Activated T-cell treated with anti-CD3 and anti-CD28 coated beads, Interleukin-2, amount 50 U/mL, for 48 hours (primary cell): ENCODE data around the gene ADGRG1.

Source experiments
- DNase-seq, 2 experiments: peaks; one replicate each; pipeline ENCODE4 v3.0.0-alpha.2; 2020

ADGRG1 gene

GRCh38 chr16:57620335-57621231 is 7.8 kb upstream of the ADGRG1 start:
- no peak for DNase-seq

GRCh38 chr16:57621521-57622271 is 6.7 kb upstream of the ADGRG1 start:
- DNase-seq, result no peak

- DNase-seq, result no peak
Measured at GRCh38 chr16:57622361-57623250, 5.8 kb upstream of the ADGRG1 start.

- DNase-seq, result no peak
Measured at GRCh38 chr16:57623251-57624043, 5.0 kb upstream of the ADGRG1 start.

GRCh38 chr16:57624044-57624688 is 4.3 kb upstream of the ADGRG1 start:
- DNase-seq, result no peak

GRCh38 chr16:57624806-57625500 is 3.5 kb upstream of the ADGRG1 start:
- DNase-seq, result no peak

- DNase-seq, result no peak
Measured at GRCh38 chr16:57626420-57627170, 1.8 kb upstream of the ADGRG1 start.

- no peak for DNase-seq
Measured at GRCh38 chr16:57627184-57627871, 1.1 kb upstream of the ADGRG1 start.

- DNase-seq, result no peak
Measured at GRCh38 chr16:57628783-57629293, 408 bp downstream of the ADGRG1 start.

GRCh38 chr16:57629516-57630406 is 1.3 kb downstream of the ADGRG1 start:
- DNase-seq, result no peak

GRCh38 chr16:57630407-57630797 is 2.0 kb downstream of the ADGRG1 start:
- DNase-seq, result no peak

- DNase-seq, result no peak
Measured at GRCh38 chr16:57630931-57631845, 2.8 kb downstream of the ADGRG1 start.

GRCh38 chr16:57632568-57632967 is 4.1 kb downstream of the ADGRG1 start:
- no peak for DNase-seq

- DNase-seq, result no peak
Measured at GRCh38 chr16:57633383-57634064, 5.1 kb downstream of the ADGRG1 start.

GRCh38 chr16:57634171-57634570 is 5.7 kb downstream of the ADGRG1 start:
- no peak for DNase-seq

GRCh38 chr16:57635266-57636097 is 7.1 kb downstream of the ADGRG1 start:
- no peak for DNase-seq
